ENCODE measurements around the gene ADCY9. TPM values are rescaled to one million over a fixed set of nuclear protein-coding genes. Genes with fewer than 3 reads are reported as not detected.

ADCY9 gene
- total RNA-seq, 1 experiment from 2014 or later, result 11.5 TPM

DNA sequence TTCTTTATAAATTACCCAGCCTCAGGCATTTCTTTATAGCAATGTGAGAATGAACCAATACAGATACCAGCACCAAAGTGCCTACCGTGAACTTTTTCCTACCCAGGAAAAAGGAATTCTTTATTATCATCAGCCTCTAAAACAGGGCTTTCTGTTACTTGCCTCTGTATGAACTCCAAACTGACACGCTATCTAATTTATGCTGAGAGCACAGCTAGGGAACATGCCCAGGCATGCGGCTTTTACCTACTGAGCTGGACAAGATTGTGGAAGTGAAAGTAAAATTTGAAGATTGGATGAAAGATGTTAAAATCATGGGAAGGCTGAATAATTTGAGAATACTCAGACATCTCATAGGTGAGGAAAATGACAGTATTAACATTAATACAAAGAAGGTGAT, 24.4 kb upstream of the ADCY9 start:
- Mint-ChIP-seq H3K4me3 (no peak overlapping the region), H3K4me1 (peaks cover 11% of the 10 kb centered on the region), H3K9me3 (peaks cover 24% of the 10 kb centered on the region), H3K27ac (peak overlapping the region; percentile 38; the same call in 1 of the 2 replicates), H3K27me3 (ENCODE audit: low read depth) (peaks cover 23% of the 10 kb centered on the region), H3K36me3 (peaks cover 13% of the 10 kb centered on the region)
- ATAC-seq (no peak), DNase-seq (ENCODE audit: low spot score) (no peak)
- no peak for TF ChIP-seq CBFB (CRISPR knock-in tag; IDR thresholded peaks at IDR 0.05; ENCODE audit: low read depth)
- no peak for TF ChIP-seq GRHL2 (CRISPR knock-in tag; IDR thresholded peaks at IDR 0.05; ENCODE audit: insufficient replicate concordance, severe bottlenecking)
- TF ChIP-seq, protein P1, sequence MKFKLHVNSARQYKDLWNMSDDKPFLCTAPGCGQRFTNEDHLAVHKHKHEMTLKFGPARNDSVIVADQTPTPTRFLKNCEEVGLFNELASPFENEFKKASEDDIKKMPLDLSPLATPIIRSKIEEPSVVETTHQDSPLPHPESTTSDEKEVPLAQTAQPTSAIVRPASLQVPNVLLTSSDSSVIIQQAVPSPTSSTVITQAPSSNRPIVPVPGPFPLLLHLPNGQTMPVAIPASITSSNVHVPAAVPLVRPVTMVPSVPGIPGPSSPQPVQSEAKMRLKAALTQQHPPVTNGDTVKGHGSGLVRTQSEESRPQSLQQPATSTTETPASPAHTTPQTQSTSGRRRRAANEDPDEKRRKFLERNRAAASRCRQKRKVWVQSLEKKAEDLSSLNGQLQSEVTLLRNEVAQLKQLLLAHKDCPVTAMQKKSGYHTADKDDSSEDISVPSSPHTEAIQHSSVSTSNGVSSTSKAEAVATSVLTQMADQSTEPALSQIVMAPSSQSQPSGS (CRISPR knock-in tag; IDR thresholded peaks at IDR 0.05; ENCODE audit: borderline replicate concordance, low read depth), result no peak
- no peak for TF ChIP-seq ZNF232 (CRISPR knock-in tag; IDR thresholded peaks at IDR 0.05)
- POLR2A ChIA-PET, result interaction anchor here (0.6 kb wide), 1 partner anchor 142 kb away, joined by 3 read pairs; no protein-coding TSS in a partner anchor
- CTCF ChIA-PET, result interaction anchor here (0.7 to 0.9 kb wide), 2 partner anchors 10 to 113 kb away, joined by 4 to 5 read pairs; no protein-coding TSS in a partner anchor

DNA sequence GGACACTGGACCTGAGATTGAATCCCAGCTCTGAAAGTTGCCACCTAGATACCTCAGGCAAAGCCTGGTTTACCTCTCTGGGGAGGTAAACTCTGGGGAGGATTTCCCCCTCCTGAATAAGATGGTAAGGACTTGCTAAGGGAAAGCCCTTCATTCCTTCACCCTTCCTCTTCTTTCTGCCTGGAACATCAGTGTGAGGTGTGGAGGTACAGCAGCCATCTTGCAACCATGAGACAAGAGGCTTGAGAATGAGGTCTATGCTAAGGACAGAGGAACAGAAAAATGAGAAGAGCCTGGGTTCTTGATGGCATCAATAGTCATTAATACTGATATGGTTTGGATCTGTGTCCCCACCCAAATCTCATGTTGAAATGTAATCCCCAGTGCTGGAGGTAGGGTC, 23.7 kb upstream of the ADCY9 start:
- H3K27me3 Mint-ChIP-seq (ENCODE audit: low read depth), result peaks cover 28% of the 10 kb centered on the region
- no peak overlapping the region for H3K27ac Mint-ChIP-seq
- CTCF ChIA-PET, result no interaction called here
- peaks cover 11% of the 10 kb centered on the region for H3K4me1 Mint-ChIP-seq
- no peak for ATAC-seq
- peaks cover 13% of the 10 kb centered on the region for H3K36me3 Mint-ChIP-seq
- POLR2A ChIA-PET, result no interaction called here
- TF ChIP-seq TP53 (CRISPR knock-in tag; IDR thresholded peaks at IDR 0.05) (no peak), ZNF121 (CRISPR knock-in tag; IDR thresholded peaks at IDR 0.05) (no peak), ZNF219 (CRISPR knock-in tag; IDR thresholded peaks at IDR 0.05; ENCODE audit: borderline replicate concordance) (no peak), ZNF232 (CRISPR knock-in tag; IDR thresholded peaks at IDR 0.05) (no peak), HMGA2 (CRISPR knock-in tag; IDR thresholded peaks at IDR 0.05) (no peak), ZNF138 (CRISPR knock-in tag; conservative IDR thresholded peaks at IDR 0.05) (no peak), TEAD4 (CRISPR knock-in tag; IDR thresholded peaks at IDR 0.05) (no peak), CBFB (CRISPR knock-in tag; IDR thresholded peaks at IDR 0.05; ENCODE audit: low read depth) (no peak), TCF7 (CRISPR knock-in tag; IDR thresholded peaks at IDR 0.05; ENCODE audit: low read depth) (no peak), ESRRA (CRISPR knock-in tag; IDR thresholded peaks at IDR 0.05; ENCODE audit: borderline replicate concordance) (no peak), CREM (CRISPR knock-in tag; IDR thresholded peaks at IDR 0.05) (no peak), TEAD1 (CRISPR knock-in tag; IDR thresholded peaks at IDR 0.05) (no peak)
- TF ChIP-seq, protein P2, sequence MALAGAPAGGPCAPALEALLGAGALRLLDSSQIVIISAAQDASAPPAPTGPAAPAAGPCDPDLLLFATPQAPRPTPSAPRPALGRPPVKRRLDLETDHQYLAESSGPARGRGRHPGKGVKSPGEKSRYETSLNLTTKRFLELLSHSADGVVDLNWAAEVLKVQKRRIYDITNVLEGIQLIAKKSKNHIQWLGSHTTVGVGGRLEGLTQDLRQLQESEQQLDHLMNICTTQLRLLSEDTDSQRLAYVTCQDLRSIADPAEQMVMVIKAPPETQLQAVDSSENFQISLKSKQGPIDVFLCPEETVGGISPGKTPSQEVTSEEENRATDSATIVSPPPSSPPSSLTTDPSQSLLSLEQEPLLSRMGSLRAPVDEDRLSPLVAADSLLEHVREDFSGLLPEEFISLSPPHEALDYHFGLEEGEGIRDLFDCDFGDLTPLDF (CRISPR knock-in tag; IDR thresholded peaks at IDR 0.05), result no peak
- TF ChIP-seq, protein P3, sequence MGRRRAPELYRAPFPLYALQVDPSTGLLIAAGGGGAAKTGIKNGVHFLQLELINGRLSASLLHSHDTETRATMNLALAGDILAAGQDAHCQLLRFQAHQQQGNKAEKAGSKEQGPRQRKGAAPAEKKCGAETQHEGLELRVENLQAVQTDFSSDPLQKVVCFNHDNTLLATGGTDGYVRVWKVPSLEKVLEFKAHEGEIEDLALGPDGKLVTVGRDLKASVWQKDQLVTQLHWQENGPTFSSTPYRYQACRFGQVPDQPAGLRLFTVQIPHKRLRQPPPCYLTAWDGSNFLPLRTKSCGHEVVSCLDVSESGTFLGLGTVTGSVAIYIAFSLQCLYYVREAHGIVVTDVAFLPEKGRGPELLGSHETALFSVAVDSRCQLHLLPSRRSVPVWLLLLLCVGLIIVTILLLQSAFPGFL (CRISPR knock-in tag; IDR thresholded peaks at IDR 0.05; ENCODE audit: borderline replicate concordance), result no peak
- TF ChIP-seq, protein P4, sequence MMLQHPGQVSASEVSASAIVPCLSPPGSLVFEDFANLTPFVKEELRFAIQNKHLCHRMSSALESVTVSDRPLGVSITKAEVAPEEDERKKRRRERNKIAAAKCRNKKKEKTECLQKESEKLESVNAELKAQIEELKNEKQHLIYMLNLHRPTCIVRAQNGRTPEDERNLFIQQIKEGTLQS (CRISPR knock-in tag; conservative IDR thresholded peaks at IDR 0.05), result no peak
- TF ChIP-seq, protein P5, sequence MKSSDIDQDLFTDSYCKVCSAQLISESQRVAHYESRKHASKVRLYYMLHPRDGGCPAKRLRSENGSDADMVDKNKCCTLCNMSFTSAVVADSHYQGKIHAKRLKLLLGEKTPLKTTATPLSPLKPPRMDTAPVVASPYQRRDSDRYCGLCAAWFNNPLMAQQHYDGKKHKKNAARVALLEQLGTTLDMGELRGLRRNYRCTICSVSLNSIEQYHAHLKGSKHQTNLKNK (CRISPR knock-in tag; IDR thresholded peaks at IDR 0.05), result no peak
- TF ChIP-seq, protein P6, sequence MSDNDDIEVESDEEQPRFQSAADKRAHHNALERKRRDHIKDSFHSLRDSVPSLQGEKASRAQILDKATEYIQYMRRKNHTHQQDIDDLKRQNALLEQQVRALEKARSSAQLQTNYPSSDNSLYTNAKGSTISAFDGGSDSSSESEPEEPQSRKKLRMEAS (CRISPR knock-in tag; IDR thresholded peaks at IDR 0.05), result no peak
- TF ChIP-seq, protein P7, sequence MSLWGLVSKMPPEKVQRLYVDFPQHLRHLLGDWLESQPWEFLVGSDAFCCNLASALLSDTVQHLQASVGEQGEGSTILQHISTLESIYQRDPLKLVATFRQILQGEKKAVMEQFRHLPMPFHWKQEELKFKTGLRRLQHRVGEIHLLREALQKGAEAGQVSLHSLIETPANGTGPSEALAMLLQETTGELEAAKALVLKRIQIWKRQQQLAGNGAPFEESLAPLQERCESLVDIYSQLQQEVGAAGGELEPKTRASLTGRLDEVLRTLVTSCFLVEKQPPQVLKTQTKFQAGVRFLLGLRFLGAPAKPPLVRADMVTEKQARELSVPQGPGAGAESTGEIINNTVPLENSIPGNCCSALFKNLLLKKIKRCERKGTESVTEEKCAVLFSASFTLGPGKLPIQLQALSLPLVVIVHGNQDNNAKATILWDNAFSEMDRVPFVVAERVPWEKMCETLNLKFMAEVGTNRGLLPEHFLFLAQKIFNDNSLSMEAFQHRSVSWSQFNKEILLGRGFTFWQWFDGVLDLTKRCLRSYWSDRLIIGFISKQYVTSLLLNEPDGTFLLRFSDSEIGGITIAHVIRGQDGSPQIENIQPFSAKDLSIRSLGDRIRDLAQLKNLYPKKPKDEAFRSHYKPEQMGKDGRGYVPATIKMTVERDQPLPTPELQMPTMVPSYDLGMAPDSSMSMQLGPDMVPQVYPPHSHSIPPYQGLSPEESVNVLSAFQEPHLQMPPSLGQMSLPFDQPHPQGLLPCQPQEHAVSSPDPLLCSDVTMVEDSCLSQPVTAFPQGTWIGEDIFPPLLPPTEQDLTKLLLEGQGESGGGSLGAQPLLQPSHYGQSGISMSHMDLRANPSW (CRISPR knock-in tag; conservative IDR thresholded peaks at IDR 0.05; ENCODE audit: low read depth), result no peak
- no peak for DNase-seq (ENCODE audit: low spot score)
- peaks cover 24% of the 10 kb centered on the region for H3K9me3 Mint-ChIP-seq
- H3K4me3 Mint-ChIP-seq, result no peak overlapping the region
